HepG2 (cell line): ENCODE measurements around the gene ENTPD6. TPM values are rescaled to one million over a fixed set of nuclear protein-coding genes. Genes with fewer than 3 reads are reported as not detected.

ENCODE experiments used
- ARID2 ChIP-seq: sonication (generic); formaldehyde crosslinking; IDR thresholded peaks from 2 replicates; pipeline ENCODE4 v1.8.1; 2022; ENCODE audit warnings: mild to moderate bottlenecking, missing genetic modification reagents, borderline replicate concordance
- ATAD3A ChIP-seq: sonication (generic); formaldehyde crosslinking; IDR thresholded peaks from 2 replicates; pipeline ENCODE4 v1.4.0; 2020; ENCODE audit warnings: missing genetic modification reagents
- CCAR2 ChIP-seq: fragments of 200-400 bp; formaldehyde crosslinking; optimal IDR thresholded peaks from 2 replicates; pipeline ENCODE3; 2018; ENCODE audit warnings: low read depth, mild to moderate bottlenecking, low read length, moderate library complexity
- CREB1 ChIP-seq, 2 experiments: fragments of 450-650 bp in 1 of 2; IDR thresholded peaks; 2 replicates each; pipeline ENCODE4 v1.6.1; 2016 to 2017; ENCODE audit warnings: control low read depth in 1 of 2, mild to moderate bottlenecking in 1 of 2, missing compliant biosample characterization in 1 of 2, missing genetic modification characterization in 1 of 2
- GFI1 ChIP-seq: sonication (generic); formaldehyde crosslinking; IDR thresholded peaks from 2 replicates; pipeline ENCODE4 v1.5.0; 2020; ENCODE audit warnings: missing genetic modification reagents, mild to moderate bottlenecking, borderline replicate concordance
- HHEX ChIP-seq: IDR thresholded peaks from 2 replicates; pipeline ENCODE4 v1.6.1; 2016; ENCODE audit warnings: control low read depth
- JUN ChIP-seq: sonication (generic); formaldehyde crosslinking; IDR thresholded peaks from 2 replicates; pipeline ENCODE4 v1.4.0; 2020; ENCODE audit warnings: mild to moderate bottlenecking, missing genetic modification reagents
- TAF15 ChIP-seq: fragments of 200-400 bp; formaldehyde crosslinking; IDR thresholded peaks from one replicate; pipeline ENCODE4 v1.6.1; 2018; ENCODE audit warnings: mild to moderate bottlenecking, low read depth, low read length; ENCODE audit not compliant: poor library complexity, severe bottlenecking
- ZBTB14 ChIP-seq: sonication (generic); formaldehyde crosslinking; IDR thresholded peaks from 2 replicates; pipeline ENCODE4 v1.4.0; 2020; ENCODE audit warnings: missing genetic modification reagents
- ZBTB2 ChIP-seq: sonication (generic); formaldehyde crosslinking; IDR thresholded peaks from 2 replicates; pipeline ENCODE4 v1.8.0; 2022; ENCODE audit warnings: low read depth, missing genetic modification reagents
- ZFP1 ChIP-seq: IDR thresholded peaks from 2 replicates; pipeline ENCODE4 v1.6.1; 2016
- ZFP37 ChIP-seq: sonication (generic); formaldehyde crosslinking; IDR thresholded peaks from 2 replicates; pipeline ENCODE4 v1.4.0; 2020; ENCODE audit warnings: missing genetic modification reagents, borderline replicate concordance
- ZKSCAN5 ChIP-seq: sonication (generic); formaldehyde crosslinking; IDR thresholded peaks from 2 replicates; pipeline ENCODE4 v1.5.1; 2020; ENCODE audit warnings: mild to moderate bottlenecking, missing genetic modification reagents
- ZNF251 ChIP-seq: sonication (generic); formaldehyde crosslinking; IDR thresholded peaks from 2 replicates; pipeline ENCODE4 v1.9.0; 2021; ENCODE audit warnings: mild to moderate bottlenecking, missing genetic modification reagents
- ZNF597 ChIP-seq: sonication (generic); formaldehyde crosslinking; IDR thresholded peaks from 2 replicates; pipeline ENCODE4 v1.5.0; 2020; ENCODE audit warnings: missing genetic modification reagents
- ZNF607 ChIP-seq: sonication (generic); formaldehyde crosslinking; IDR thresholded peaks from 2 replicates; pipeline ENCODE4 v1.5.1; 2020; ENCODE audit warnings: missing genetic modification reagents, mild to moderate bottlenecking, borderline replicate concordance
- ZNF776 ChIP-seq: sonication (generic); formaldehyde crosslinking; IDR thresholded peaks from 2 replicates; pipeline ENCODE4 v1.4.0; 2020; ENCODE audit warnings: mild to moderate bottlenecking, missing genetic modification reagents
- ZNF784 ChIP-seq: sonication (generic); formaldehyde crosslinking; IDR thresholded peaks from 2 replicates; pipeline ENCODE4 v1.5.1; 2020; ENCODE audit warnings: missing genetic modification reagents, mild to moderate bottlenecking, borderline replicate concordance
- ZSCAN12 ChIP-seq: sonication (generic); formaldehyde crosslinking; IDR thresholded peaks from 2 replicates; pipeline ENCODE4 v1.9.0; 2021; ENCODE audit warnings: mild to moderate bottlenecking, missing genetic modification reagents
- polyA plus RNA-seq, 8 experiments: library from polyadenylated mRNA; depleted of rRNA in 3 of 8; stranded (reverse) in 7 of 8; unstranded in 1 of 8; fragments of >200 nt; fragmentation: Illumina TruSeq in 4 of 8; extraction: Trizol in 4 of 8; gene quantifications; 2 replicates each; pipeline versions ENCODE4 v1.2.1 to v1.2.3, GENCODE V29; 2011 to 2016; ENCODE audit warnings: low read depth in 4 of 8, missing spikeins in 1 of 8, mixed read lengths in 1 of 8; ENCODE audit not compliant: insufficient read depth in 1 of 8
- total RNA-seq, 5 experiments: library from RNA; depleted of rRNA; stranded (reverse); fragments of >200 nt; fragmentation: Illumina TruSeq; extraction: Trizol; gene quantifications; 2 replicates each; pipeline ENCODE4 v1.2.3, GENCODE V29; 2016; ENCODE audit warnings: low read depth in 1 of 5
- TF ChIP-seq, protein P1 (sequence below): IDR thresholded peaks from 2 replicates; pipeline ENCODE4 v1.6.1; 2012; ENCODE audit warnings: low read length, improper control_type of control experiment

Gene ENTPD6
- total and polyA plus RNA-seq, 2 of the 13 experiments (the other 11 are each of a cell fraction or from before 2014, with no cell fraction given): 164 to 172 TPM

DNA sequence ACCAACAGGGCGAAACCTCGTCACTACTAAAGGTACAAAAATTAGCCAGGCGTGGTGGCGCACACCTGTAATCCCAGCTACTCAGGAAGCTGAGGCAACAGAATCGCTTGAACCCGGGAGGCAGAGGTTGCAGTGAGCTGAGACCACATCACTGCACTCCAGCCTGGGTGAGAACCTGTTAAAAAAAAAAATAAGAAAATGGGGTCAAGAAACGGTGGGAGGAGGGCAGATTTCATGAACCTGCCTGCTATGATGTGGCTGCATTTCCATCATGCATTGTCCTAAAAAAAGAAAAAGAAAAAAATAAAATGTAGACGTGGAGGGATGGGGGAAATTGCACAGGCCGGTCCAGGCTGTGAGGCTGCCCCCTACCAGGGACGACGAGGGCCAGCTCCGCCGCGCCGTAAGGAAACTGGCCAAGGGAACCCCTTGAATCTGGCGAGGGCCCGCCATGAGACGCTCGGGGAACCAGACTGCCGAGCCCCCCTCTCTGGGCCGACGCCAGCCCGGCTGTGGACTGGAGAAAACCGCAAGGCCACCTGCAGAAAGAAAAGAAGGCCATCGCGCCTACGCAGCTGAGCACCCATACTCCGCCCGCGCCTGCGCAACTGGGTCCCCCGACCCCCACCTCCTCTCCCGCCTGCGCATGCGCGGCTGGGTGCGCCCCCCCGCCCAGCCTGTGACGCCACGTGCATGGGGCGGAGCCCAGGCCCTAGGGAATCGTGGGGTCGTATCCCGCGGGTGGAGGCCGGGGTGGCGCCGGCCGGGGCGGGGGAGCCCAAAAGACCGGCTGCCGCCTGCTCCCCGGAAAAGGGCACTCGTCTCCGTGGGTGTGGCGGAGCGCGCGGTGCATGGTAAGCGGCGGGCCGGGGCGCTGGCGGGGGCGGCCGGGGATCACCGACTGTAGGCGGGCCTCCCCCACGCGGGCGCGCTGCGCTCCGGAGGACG, at the start of gene ENTPD6 (continued):
- 0 out of 2 replicates have a peak, but pooled peaks have one; percentile 41 for TF ChIP-seq JUN (CRISPR knock-in tag)
- no peak; the same call in 1 of the 2 replicates for TF ChIP-seq ZNF784 (CRISPR knock-in tag)
- peak; percentile 19 for TF ChIP-seq ZNF776 (CRISPR knock-in tag)
- TF ChIP-seq ATAD3A (CRISPR knock-in tag): no peak
- no peak for TF ChIP-seq ZNF597 (CRISPR knock-in tag)
- TF ChIP-seq ZBTB2: no peak; the same call in 1 of the 2 replicates
- peak; percentile 74 for TF ChIP-seq TAF15
- TF ChIP-seq ZBTB14: no peak
- no peak; the same call in none of the 2 replicates for TF ChIP-seq ZFP1 (CRISPR knock-in tag)
- peak; percentile 88; the same call in 1 of the 2 replicates for TF ChIP-seq ZNF251
- TF ChIP-seq ZNF607 (CRISPR knock-in tag): no peak
- peak; percentile 35; the same call in 1 of the 2 replicates for TF ChIP-seq GFI1 (CRISPR knock-in tag)
- no peak for TF ChIP-seq CCAR2
- no peak for TF ChIP-seq HHEX (CRISPR knock-in tag)
- peak; percentile 87 for TF ChIP-seq CREB1 (IDR thresholded peaks at IDR 0.05)
- peak; percentile 84 for TF ChIP-seq CREB1 (CRISPR knock-in tag; IDR thresholded peaks at IDR 0.05)
- no peak for TF ChIP-seq ZKSCAN5 (CRISPR knock-in tag)
- no peak for TF ChIP-seq ARID2 (CRISPR knock-in tag)
- TF ChIP-seq ZFP37 (CRISPR knock-in tag): peak; percentile 62; the same call in 1 of the 2 replicates
- peak; percentile 81; the same call in 1 of the 2 replicates for TF ChIP-seq ZSCAN12 (CRISPR knock-in tag)
- TF ChIP-seq, protein P1, sequence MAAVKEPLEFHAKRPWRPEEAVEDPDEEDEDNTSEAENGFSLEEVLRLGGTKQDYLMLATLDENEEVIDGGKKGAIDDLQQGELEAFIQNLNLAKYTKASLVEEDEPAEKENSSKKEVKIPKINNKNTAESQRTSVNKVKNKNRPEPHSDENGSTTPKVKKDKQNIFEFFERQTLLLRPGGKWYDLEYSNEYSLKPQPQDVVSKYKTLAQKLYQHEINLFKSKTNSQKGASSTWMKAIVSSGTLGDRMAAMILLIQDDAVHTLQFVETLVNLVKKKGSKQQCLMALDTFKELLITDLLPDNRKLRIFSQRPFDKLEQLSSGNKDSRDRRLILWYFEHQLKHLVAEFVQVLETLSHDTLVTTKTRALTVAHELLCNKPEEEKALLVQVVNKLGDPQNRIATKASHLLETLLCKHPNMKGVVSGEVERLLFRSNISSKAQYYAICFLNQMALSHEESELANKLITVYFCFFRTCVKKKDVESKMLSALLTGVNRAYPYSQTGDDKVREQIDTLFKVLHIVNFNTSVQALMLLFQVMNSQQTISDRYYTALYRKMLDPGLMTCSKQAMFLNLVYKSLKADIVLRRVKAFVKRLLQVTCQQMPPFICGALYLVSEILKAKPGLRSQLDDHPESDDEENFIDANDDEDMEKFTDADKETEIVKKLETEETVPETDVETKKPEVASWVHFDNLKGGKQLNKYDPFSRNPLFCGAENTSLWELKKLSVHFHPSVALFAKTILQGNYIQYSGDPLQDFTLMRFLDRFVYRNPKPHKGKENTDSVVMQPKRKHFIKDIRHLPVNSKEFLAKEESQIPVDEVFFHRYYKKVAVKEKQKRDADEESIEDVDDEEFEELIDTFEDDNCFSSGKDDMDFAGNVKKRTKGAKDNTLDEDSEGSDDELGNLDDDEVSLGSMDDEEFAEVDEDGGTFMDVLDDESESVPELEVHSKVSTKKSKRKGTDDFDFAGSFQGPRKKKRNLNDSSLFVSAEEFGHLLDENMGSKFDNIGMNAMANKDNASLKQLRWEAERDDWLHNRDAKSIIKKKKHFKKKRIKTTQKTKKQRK: no peak
